K562 (cell line): Measurements from ENCODE around the gene ZNF814. TPM values are rescaled to one million over a fixed set of nuclear protein-coding genes. Genes with fewer than 3 reads are reported as not detected.

ENCODE experiments used
- ATAC-seq: fragments of 200-7000 bp; cut with Tn5 transposase; 3 replicates; pipeline ENCODE4 v1.9.1; 2020; ENCODE audit warnings: moderate library complexity
- BruUV-seq: library from RNA; stranded (reverse); fragments of 400-500 nt; replicated peaks from 2 replicates; lab custom pipeline; 2021; lab: Mats Ljungman, UMichigan
- CTCF ChIA-PET: fragments of 300-600 bp; formaldehyde crosslinking; extraction: SDS; loops from one replicate; lab custom pipeline; 2021; ENCODE audit warnings: low intra/inter-chr PET ratio; lab: Yijun Ruan, JAX
- POLR2A ChIA-PET: fragments of 300-600, 350-650 bp; sonication (Branson Sonifier 250); formaldehyde crosslinking; extraction: SDS; loops from one replicate; lab custom pipeline; 2021; ENCODE audit warnings: antibody characterized with exemption, inconsistent platforms; lab: Yijun Ruan, JAX
- DNase-seq, 4 experiments: peaks; one replicate each; pipeline versions ENCODE4 v3.0.0 to v3.0.0-alpha.2; 2011 to 2018; ENCODE audit warnings: low spot score in 3 of 4, mixed read lengths in 3 of 4; ENCODE audit errors: extremely low read depth in 1 of 4
- FAIRE-seq: peaks from 2 replicates; lab custom pipeline; 2011; peaks lifted over from hg19 to GRCh38; lab: Jason Lieb, UNC
- H2AFZ ChIP-seq: 2 replicates; pipeline ENCODE4 v1.6.0; 2011; ENCODE audit warnings: low read depth, low read length, control low read depth, inconsistent platforms
- H3K27ac ChIP-seq: fragments of 200-600 bp; 3 replicates; pipeline ENCODE4 v1.8.0; 2011; ENCODE audit warnings: low read depth, mild to moderate bottlenecking, control low read depth, inconsistent platforms, low read length, moderate library complexity, mixed read lengths; ENCODE audit errors: extremely low read depth
- H3K27me3 ChIP-seq, 2 experiments: fragments of 300-600 bp in 1 of 2; 2 replicates in 1 of 2; 3 replicates in 1 of 2; pipeline versions ENCODE4 v1.6.0 to v1.8.0; 2011; ENCODE audit warnings: inconsistent platforms in 2 of 2, low read length in 2 of 2, mild to moderate bottlenecking in 1 of 2, mixed read lengths in 1 of 2, moderate library complexity in 1 of 2; ENCODE audit not compliant: control insufficient read depth in 2 of 2, insufficient read depth in 2 of 2
- H3K36me3 ChIP-seq: fragments of 300-600 bp; 3 replicates; pipeline ENCODE4 v1.8.0; 2011; ENCODE audit warnings: mild to moderate bottlenecking, low read length, inconsistent platforms; ENCODE audit not compliant: control insufficient read depth, insufficient read depth
- H3K4me1 ChIP-seq, 2 experiments: fragments of 200-600 bp in 1 of 2; replicated peaks in 1 of 2; 2 replicates in 1 of 2; 3 replicates in 1 of 2; pipeline versions ENCODE4 v1.5.1 to v1.8.0; 2011; ENCODE audit warnings: inconsistent platforms in 2 of 2, low read length in 2 of 2, mild to moderate bottlenecking in 1 of 2, mixed read lengths in 1 of 2, moderate library complexity in 1 of 2; ENCODE audit not compliant: control insufficient read depth in 2 of 2, insufficient read depth in 2 of 2
- H3K4me2 ChIP-seq: 2 replicates; pipeline ENCODE4 v1.6.1; 2011; ENCODE audit warnings: low read length, control low read depth, inconsistent platforms, mixed read lengths; ENCODE audit not compliant: insufficient read depth
- H3K4me3 ChIP-seq: fragments of 200-600 bp; sonication (generic), shearing (Covaris generic); 2 replicates; pipeline ENCODE4 v1.5.1; 2016; ENCODE audit warnings: control low read depth, inconsistent platforms
- H3K79me2 ChIP-seq: fragments of 200-600 bp; 3 replicates; pipeline ENCODE4 v1.8.0; 2011; ENCODE audit warnings: low read length, inconsistent platforms; ENCODE audit not compliant: control insufficient read depth, insufficient read depth
- H3K9ac ChIP-seq, 2 experiments: 2 replicates each; pipeline versions ENCODE4 v1.6.0 to v1.6.1; 2011; ENCODE audit warnings: low read depth in 2 of 2, low read length in 2 of 2, control low read depth in 1 of 2, inconsistent platforms in 1 of 2, mild to moderate bottlenecking in 1 of 2, mixed read lengths in 1 of 2; ENCODE audit not compliant: insufficient read depth in 1 of 2
- H3K9me1 ChIP-seq: one replicate; pipeline ENCODE4 v1.6.0; 2011; ENCODE audit warnings: inconsistent platforms, mild to moderate bottlenecking, low read length, moderate library complexity; ENCODE audit not compliant: control insufficient read depth, insufficient read depth
- H3K9me3 ChIP-seq: replicated peaks from 2 replicates; pipeline ENCODE4 v1.5.1; 2011; ENCODE audit warnings: low read depth, low read length, inconsistent platforms; ENCODE audit not compliant: control insufficient read depth, insufficient read depth
- H4K20me1 ChIP-seq: replicated peaks from 2 replicates; pipeline ENCODE4 v1.6.1; 2011; ENCODE audit warnings: low read length, inconsistent platforms, mixed read lengths; ENCODE audit not compliant: control insufficient read depth, insufficient read depth
- NR2C2 ChIP-seq, 2 experiments: fragments of 200-800 bp in 1 of 2; sonication (Bioruptor generic) in 1 of 2; sonication (generic) in 1 of 2; formaldehyde crosslinking in 1 of 2; IDR thresholded peaks; 2 replicates each; pipeline versions ENCODE4 v1.6.1 to v1.8.0; 2016 to 2022; ENCODE audit warnings: mild to moderate bottlenecking in 1 of 2, missing compliant biosample characterization in 1 of 2, missing genetic modification characterization in 1 of 2, missing genetic modification reagents in 1 of 2
- XRCC3 ChIP-seq: fragments of 450-650 bp; IDR thresholded peaks from 2 replicates; pipeline ENCODE4 v1.6.1; 2017; ENCODE audit warnings: mild to moderate bottlenecking, moderate library complexity
- ZNF76 ChIP-seq: fragments of 250-450 bp; sonication (Bioruptor Pico); IDR thresholded peaks from 2 replicates; pipeline ENCODE4 v1.4.0; 2020; ENCODE audit warnings: mild to moderate bottlenecking, moderate library complexity, borderline replicate concordance
- WGBS: fragments of 100-300 bp; shearing (Covaris generic); methylation state at CpG from one replicate; pipeline ENCODE4 v1.1.6; 2016; ENCODE audit warnings: low coverage, mixed read lengths; ENCODE audit not compliant: insufficient coverage; ENCODE audit errors: missing lambda C conversion rate; 5-methylcytosine and 5-hydroxymethylcytosine counted together
- in situ Hi-C: fragments of 300-500 bp; cut with MboI; formaldehyde crosslinking; loops from 4 replicates; pipeline ENCODE4 v1.15.0; 2018; ENCODE audit warnings: inconsistent platforms, mixed read lengths
- intact Hi-C: fragments of 100-400 bp; cut with micrococcal nuclease; formaldehyde crosslinking; loops from 2 replicates; pipeline ENCODE4 v1.14.2; 2022
- polyA plus RNA-seq, 8 experiments: library from polyadenylated mRNA; depleted of rRNA in 4 of 8; stranded (reverse) in 5 of 8; unstranded in 3 of 8; fragments of >200 nt; fragmentation: Nextera tagmentation in 2 of 8; fragmentation: Illumina TruSeq in 1 of 8; extraction: Ambion mirVana in 2 of 8; extraction: Trizol in 1 of 8; gene quantifications; 2 replicates each; pipeline versions ENCODE4 v1.2.1 to v1.2.3, GENCODE V29; 2011 to 2014; ENCODE audit warnings: inconsistent platforms in 1 of 8, missing spikeins in 1 of 8
- total RNA-seq, 7 experiments: library from RNA; depleted of rRNA in 6 of 7; stranded (reverse); fragments of >200 nt in 6 of 7; fragmentation: Illumina TruSeq in 2 of 7; extraction: Trizol in 2 of 7; gene quantifications; 2 replicates each; pipeline versions ENCODE4 v1.2.1 to v1.2.3, GENCODE V29; 2011 to 2021; ENCODE audit warnings: low replicate concordance in 1 of 7
- TF ChIP-seq, protein P1 (sequence below), 3 experiments: IDR thresholded peaks in 2 of 3; conservative IDR thresholded peaks in 1 of 3; 2 replicates each; pipeline ENCODE4 v1.5.1; 2011 to 2012; ENCODE audit warnings: low read length in 3 of 3, mild to moderate bottlenecking in 3 of 3, control low read depth in 2 of 3, improper control_type of control experiment in 1 of 3, inconsistent platforms in 1 of 3, low read depth in 1 of 3, mixed read lengths in 1 of 3, moderate library complexity in 1 of 3; ENCODE audit not compliant: insufficient read depth in 2 of 3
- TF ChIP-seq, protein P2 (sequence below): fragments of 450-650 bp; IDR thresholded peaks from 2 replicates; pipeline ENCODE4 v1.6.1; 2016; ENCODE audit warnings: antibody characterized with exemption
- TF ChIP-seq, protein P3 (sequence below), 2 experiments: fragments of 450-650 bp; IDR thresholded peaks; 2 replicates each; pipeline ENCODE4 v1.6.1; 2016

ZNF814 gene
- total and polyA plus RNA-seq, 9 of the 15 experiments (the other 6 are each of a cell fraction or from before 2014, with no cell fraction given): 0.42 to 3.5 (median 1.9) TPM

DNA sequence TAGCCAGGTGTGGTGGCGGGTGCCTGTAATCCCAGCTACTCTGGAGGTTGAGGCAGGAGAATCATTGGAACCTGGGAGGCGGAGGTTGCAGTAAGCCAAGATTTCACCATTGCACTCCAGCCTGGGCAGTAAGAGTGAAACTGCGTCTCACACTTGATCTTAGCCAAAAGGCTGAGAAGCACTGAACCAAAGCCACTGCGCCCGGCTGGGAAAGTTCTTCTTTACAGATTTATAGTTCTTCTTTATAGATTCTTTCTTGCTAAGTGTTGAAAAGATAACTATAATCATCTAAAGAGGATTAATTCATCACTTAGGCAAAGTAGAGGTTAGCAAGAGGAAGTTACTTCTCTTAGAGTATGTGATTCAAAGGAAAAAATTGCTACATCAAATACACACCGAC is 16.4 kb upstream of the ZNF814 start:
- POLR2A ChIA-PET: no interaction called here

DNA sequence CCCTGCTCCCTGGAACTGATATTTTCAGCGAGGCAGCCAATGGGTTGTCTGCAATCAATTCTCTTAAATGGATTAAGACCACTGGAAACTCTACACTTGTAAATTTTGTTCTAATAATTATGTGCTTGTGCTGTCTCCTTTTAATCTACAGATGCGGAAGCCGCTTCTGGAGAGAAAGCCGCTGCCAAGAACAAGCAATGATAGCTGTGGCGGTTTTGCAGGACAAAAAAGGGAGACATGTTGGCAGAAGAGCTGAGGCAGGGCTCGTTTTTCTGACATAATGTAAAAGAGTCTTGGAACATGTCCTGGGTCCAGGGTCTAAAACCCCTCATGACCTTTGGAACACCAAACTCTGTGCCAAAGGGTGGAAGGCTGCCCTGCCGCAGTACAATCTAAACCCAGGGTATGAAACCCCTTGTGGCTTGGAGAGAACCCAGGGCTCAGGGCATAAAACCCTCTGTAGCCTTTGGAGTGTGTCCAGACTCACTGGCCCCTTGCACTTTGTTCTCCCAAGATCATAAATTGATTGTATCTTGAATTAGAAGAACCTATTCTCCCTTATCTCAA is 14.9 kb upstream of the ZNF814 start:
- DNase-seq (no peak), ATAC-seq (no peak), FAIRE-seq (no peak)
- intact Hi-C loops: no loop called here
- in situ Hi-C loops: no loop called here
- Histone ChIP-seq H2AFZ (no peak overlapping the region), H3K27me3 (no peaks in the 10 kb centered on the region), H3K4me3 (no peak overlapping the region), H3K9me3 (peaks cover 4% of the 10 kb centered on the region; the same call in 1 of the 2 replicates), H3K36me3 (0 out of 3 replicates have a peak, but pooled peaks cover 5% of the 10 kb centered on the region), H3K4me2 (no peak overlapping the region), H3K27ac (no peak overlapping the region), H3K79me2 (no peaks in the 10 kb centered on the region), H3K9me1 (no peaks in the 10 kb centered on the region), H4K20me1 (no peaks in the 10 kb centered on the region), H3K4me1 (no peaks in the 10 kb centered on the region), H3K9ac (no peak overlapping the region)
- WGBS: 41% methylated on average over 7 of the region's 7 CpGs
- ChIA-PET CTCF (no interaction called here), POLR2A (interaction anchor here (0.6 to 0.9 kb wide), 2 partner anchors 135 to 326 kb away, joined by 3 read pairs; no protein-coding TSS in a partner anchor)
- no TSS peak for BruUV-seq
- TF ChIP-seq, protein P1, sequence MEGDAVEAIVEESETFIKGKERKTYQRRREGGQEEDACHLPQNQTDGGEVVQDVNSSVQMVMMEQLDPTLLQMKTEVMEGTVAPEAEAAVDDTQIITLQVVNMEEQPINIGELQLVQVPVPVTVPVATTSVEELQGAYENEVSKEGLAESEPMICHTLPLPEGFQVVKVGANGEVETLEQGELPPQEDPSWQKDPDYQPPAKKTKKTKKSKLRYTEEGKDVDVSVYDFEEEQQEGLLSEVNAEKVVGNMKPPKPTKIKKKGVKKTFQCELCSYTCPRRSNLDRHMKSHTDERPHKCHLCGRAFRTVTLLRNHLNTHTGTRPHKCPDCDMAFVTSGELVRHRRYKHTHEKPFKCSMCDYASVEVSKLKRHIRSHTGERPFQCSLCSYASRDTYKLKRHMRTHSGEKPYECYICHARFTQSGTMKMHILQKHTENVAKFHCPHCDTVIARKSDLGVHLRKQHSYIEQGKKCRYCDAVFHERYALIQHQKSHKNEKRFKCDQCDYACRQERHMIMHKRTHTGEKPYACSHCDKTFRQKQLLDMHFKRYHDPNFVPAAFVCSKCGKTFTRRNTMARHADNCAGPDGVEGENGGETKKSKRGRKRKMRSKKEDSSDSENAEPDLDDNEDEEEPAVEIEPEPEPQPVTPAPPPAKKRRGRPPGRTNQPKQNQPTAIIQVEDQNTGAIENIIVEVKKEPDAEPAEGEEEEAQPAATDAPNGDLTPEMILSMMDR (IDR thresholded peaks at IDR 0.05 in 2 of 3, conservative IDR thresholded peaks at IDR 0.05 in 1 of 3; ENCODE audit: insufficient read depth in 2 of 3, low read depth in 1 of 3, low read length in 3 of 3): 0 out of 6 replicates have a peak, but pooled peaks of 1 of the 3 experiments have one; percentile 4
- TF ChIP-seq, protein P2, sequence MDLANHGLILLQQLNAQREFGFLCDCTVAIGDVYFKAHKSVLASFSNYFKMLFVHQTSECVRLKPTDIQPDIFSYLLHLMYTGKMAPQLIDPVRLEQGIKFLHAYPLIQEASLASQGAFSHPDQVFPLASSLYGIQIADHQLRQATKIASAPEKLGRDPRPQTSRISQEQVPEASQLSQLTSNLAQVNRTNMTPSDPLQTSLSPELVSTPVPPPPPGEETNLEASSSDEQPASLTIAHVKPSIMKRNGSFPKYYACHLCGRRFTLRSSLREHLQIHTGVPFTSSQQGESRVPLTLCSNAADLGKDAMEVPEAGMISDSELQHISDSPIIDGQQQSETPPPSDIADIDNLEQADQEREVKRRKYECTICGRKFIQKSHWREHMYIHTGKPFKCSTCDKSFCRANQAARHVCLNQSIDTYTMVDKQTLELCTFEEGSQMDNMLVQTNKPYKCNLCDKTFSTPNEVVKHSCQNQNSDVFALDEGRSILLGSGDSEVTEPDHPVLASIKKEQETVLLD: no peak
- TF ChIP-seq ZNF76 (CRISPR knock-in tag): no peak
- TF ChIP-seq NR2C2 (CRISPR knock-in tag; IDR thresholded peaks at IDR 0.05): no peak
- no peak for TF ChIP-seq NR2C2 (tag; IDR thresholded peaks at IDR 0.05)

More for the DNA sequence above, 16.4 kb upstream of the ZNF814 start:
- DNase-seq (no peak), FAIRE-seq (no peak), ATAC-seq (no peak)
- Histone ChIP-seq H3K36me3 (0 out of 3 replicates have a peak, but pooled peaks cover 5% of the 10 kb centered on the region), H3K27me3 (no peaks in the 10 kb centered on the region), H3K9me3 (peaks cover 4% of the 10 kb centered on the region; the same call in 1 of the 2 replicates), H3K4me1 (no peaks in the 10 kb centered on the region), H3K27ac (no peak overlapping the region), H2AFZ (no peak overlapping the region), H3K4me3 (no peak overlapping the region), H3K79me2 (no peaks in the 10 kb centered on the region), H3K4me2 (no peak overlapping the region), H3K9me1 (no peaks in the 10 kb centered on the region), H4K20me1 (no peaks in the 10 kb centered on the region), H3K9ac (no peak overlapping the region)
- BruUV-seq: no TSS peak
- intact Hi-C loops: no loop called here
- TF ChIP-seq, protein P3, sequence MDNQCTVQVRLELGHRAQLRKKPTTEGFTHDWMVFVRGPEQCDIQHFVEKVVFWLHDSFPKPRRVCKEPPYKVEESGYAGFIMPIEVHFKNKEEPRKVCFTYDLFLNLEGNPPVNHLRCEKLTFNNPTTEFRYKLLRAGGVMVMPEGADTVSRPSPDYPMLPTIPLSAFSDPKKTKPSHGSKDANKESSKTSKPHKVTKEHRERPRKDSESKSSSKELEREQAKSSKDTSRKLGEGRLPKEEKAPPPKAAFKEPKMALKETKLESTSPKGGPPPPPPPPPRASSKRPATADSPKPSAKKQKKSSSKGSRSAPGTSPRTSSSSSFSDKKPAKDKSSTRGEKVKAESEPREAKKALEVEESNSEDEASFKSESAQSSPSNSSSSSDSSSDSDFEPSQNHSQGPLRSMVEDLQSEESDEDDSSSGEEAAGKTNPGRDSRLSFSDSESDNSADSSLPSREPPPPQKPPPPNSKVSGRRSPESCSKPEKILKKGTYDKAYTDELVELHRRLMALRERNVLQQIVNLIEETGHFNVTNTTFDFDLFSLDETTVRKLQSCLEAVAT (IDR thresholded peaks at IDR 0.05): no peak
- TF ChIP-seq XRCC3: no peak
- CTCF ChIA-PET: no interaction called here
- 40% methylated on average over 6 of the region's 6 CpGs for WGBS
- in situ Hi-C loops: no loop called here
